T-helper 2 cell treated with Interferon-gamma antibody and Interleukin-4, amounts not matched to agents 100 ng/mL and 5 ng/mL, for 36 hours (primary cell): ENCODE data around the gene DNMBP. TPM values are rescaled to one million over a fixed set of nuclear protein-coding genes. Genes with fewer than 3 reads are reported as not detected.
"Not testable (repeated sequence)": the region's sequence is repeated elsewhere in the genome, so short reads cannot be mapped to it uniquely, and the experiment has no call there.

ENCODE experiments used
- intact Hi-C: fragments of 100-400 bp; cut with micrococcal nuclease; formaldehyde crosslinking; loops from one replicate; pipeline ENCODE4 v1.15.1; 2023
- total RNA-seq: library from RNA; stranded (reverse); gene quantifications from 2 replicates; pipeline ENCODE4 v1.2.3, GENCODE V29; 2022

The DNMBP gene
- total RNA-seq, 1 donor from 2014 or later = 1.7 TPM

DNA sequence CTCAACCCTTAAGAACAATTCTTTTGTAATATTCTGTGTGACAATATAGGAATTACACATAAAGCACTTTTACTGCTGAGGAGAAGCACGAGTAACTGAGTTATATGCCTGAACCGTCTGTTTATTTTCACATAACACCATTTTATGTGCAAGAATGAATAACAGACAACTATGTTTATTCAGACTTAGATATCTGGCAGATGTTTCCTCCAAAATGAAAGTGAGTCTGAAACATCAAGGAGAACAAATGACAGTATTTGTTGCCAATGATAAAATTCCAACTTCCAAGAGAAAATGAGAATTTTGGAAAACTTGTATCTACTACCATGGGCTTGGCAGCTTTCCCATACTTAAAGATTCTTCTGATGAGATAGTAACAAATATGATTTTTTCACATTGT is 51.4 kb downstream of the DNMBP start:
- intact Hi-C loops = no loop called here

DNA sequence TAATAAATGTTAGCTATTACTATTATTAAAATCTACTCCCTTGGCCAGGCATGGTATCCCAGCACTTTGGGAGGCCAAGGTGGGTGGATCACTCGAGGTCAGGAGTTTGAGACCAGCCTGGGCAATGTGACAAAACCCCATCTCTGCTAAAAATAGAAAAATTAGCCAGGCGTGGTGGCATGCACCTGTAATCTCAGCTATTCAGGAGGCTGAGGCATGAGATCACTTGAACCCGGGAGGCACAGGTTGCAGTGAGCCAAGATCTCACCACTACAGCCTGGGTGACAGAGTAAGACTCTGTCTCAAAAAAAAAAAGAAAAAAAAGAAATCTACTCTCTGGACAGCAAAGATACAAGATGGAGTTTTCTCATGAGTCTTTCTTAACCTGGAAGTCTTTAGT is 56.2 kb downstream of the DNMBP start:
- intact Hi-C loops = not testable (repeated sequence)

DNA sequence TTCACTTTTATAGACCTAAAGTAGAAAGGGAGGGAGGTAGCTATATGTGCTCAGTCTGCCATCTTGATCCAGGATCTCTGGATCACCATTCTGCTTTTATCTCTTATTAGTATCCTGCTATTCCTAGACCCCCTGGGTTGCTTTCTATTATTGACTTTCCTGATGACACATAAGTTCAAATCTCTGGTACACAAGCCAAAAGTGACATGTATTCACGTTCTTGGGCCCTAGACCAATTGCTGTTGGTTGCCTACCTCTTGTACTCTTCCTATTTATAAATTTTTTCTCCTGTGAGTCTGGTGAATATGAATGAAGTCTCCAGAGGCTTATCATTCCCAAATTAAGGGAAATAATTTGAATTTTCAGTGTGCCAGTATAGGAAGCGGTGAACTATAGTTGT is 56.9 kb downstream of the DNMBP start:
- intact Hi-C loops = no loop called here

DNA sequence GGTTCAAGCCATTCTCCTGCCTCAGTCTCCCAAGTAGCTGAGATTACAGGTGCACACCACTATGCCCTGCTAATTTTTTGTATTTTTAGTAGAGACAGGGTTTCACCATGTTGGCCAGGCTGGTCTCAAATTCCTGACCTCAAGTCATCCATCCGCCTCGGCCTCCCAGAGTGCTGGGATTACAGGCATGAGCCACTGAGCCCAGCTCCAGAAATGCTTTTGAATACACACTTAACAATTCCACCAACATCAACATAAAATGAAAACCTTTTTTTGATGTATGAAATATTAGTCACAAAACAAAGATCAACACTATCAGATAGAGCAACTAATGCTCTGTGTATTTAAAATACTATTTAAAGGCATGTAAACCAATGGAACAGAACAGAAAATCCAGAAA is 63.7 kb downstream of the DNMBP start:
- intact Hi-C loops = not testable (repeated sequence)

DNA sequence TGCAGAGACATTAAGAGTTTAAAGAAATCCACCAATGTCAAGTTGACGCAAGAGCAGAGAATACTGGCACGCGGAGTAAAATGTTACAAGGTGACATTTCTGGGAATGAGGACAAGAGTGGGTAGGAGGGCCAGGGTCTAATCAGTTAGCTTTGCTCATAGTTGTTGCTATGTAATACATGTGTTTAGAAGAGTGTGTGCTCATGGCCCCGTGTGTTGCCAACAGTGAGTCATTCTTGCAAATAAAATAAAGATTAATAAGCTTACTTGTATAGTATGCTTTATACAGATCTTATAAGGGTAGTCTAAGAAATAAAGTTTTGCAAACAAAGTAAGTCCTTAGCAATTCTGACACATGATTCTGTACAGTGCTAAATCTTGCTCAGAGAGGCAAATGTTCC is 64.5 kb downstream of the DNMBP start:
- intact Hi-C loops = no loop called here

DNA sequence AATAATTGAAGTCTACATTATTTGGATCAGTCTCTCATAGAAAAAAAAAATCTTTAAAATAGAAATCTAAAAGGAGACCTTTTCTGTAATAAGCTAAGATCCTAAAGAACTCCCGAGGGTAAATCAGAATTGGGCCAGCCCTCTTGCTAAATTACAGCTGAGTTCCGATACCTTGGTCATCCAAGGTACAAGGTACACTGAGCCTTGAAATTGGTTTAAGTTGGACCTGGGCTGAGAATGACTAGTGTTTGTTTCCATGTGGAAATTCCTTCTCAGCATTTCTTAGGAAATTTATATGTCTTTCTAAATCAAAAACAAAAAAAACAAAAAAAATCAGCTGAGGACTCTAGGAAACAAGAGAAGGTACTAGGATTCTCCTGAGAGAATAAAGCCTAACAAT is 64.9 kb downstream of the DNMBP start:
- intact Hi-C loops = no loop called here

DNA sequence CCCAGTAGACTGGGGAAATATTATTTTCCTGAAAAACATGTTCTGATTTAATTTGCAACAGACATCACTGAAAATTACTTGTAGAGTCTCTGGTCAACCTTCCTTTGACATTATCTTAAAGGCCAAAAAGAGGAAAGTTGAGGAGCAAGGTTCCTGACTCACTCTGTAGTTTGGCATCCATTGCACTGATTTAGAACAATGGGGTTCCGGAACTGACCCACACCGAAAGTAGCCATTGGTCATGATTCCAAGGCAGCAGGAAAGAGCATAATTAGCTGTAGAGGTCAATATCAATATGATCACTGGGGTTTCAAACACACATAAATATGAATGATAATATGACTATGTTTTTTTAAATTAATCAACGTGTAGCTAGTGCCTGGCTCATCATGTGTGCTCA is 65.8 kb downstream of the DNMBP start:
- intact Hi-C loops = no loop called here

DNA sequence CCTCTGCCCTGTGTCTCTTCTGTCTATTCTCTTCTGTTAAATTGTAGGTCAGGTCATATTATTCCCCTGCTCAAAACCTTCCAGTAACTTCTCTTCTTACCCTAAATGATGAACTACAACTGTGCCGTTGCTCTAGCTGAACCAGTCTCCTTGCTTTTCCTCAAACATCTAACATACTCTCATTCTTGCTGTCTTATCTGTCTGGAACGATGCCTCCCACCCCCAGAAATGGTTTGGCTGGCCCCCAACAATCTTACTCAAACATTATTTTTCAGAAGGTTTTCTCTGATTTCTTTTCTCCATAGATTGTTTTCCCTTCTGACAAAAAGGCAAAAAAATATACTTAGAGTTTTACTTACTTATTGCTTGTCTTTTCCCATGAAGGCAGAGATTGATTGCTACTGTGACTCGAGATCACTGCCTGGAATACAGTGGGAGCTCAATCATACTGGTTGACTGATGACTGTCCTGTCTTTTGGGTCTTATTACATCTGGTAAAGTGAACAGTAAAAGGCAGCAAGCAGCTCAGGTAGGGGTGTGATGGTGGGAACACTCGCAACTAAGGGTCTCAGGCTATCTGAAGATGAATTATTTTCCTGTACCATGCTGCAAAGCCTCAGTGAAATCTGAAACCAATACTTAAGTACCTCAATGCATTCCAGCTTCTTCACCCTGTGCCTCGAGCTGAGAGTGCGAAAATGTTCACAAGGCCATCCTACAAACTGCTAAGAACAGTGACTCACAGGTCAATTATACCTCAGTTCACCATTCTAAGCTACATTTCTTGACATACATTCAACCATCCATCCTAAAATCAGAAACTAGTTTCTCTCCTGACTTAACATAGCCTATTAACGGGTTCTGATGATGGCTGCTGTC is 67.6 kb downstream of the DNMBP start:
- intact Hi-C loops = no loop called here

DNA sequence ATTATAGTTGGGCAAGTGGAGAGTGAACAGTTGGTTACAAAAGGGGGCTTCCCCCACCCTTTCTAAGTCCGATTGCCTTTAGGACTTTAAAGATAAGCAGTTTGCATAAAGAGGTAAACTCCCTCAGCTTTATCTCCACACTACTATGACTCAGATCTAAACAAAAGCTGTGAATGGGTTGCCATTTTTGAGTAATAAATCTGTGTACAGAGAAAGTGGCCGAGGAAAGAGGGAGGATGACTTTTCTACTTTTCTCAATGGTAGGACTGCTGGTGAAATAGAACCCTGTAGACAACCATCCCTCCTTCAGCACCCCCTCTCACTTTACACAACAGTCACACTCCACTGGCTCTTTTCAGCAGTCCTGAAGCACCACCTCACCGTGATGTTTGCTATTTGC is 71.2 kb downstream of the DNMBP start:
- intact Hi-C loops = no loop called here

DNA sequence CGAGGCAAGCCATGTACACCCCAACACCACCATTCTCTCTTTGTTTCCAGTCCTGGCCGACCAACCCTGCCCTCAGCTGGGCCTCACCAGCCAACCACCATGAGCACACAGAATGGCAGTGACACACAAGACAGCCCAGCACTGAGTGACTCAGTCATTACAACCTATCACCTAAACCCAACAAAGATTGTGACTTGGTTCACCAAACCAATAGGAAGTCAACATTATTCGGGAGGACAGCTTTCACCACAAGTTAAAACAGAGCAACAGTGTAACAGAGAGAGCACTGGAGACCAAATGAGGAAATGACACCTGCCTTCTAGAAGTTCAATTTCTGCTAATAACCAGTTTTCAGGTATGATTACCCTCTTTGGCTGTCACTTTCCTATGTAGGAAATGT is 72.1 kb downstream of the DNMBP start:
- intact Hi-C loops = no loop called here

DNA sequence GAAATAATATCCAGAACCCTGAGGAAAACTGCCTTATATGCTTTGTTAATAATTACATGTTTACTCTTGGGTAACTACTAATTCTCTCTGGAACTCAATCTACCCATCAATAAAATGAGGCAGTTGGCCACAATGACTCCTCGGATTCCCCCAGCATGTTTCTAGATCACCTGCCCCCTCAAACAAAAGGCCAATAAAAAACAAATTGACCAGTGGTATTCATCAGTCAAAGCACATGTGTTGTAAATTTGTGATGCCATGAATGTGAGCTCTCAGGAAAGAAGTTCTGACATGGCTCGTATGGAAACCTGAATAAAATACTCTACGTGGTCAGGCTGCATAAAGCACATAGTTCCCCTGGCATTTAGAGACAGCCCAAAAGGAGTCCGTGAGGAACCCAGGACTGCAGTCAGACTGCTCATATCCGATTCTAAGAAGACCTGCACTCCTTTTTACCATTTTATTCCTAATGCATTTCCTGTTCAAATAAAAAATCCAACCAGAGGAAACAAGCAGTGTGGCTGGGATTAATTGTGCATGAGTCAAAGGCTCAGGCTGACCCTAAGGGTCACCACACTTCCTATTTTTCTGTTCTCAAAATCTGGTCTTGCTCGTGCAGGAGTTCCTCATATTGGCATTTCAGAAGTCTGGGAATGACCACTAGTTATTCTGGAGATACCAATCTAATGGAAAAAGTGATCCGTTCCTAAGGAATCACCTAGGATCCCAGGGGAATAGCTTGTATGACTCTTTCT is 77.4 kb downstream of the DNMBP start:
- intact Hi-C loops = not testable (repeated sequence)

DNA sequence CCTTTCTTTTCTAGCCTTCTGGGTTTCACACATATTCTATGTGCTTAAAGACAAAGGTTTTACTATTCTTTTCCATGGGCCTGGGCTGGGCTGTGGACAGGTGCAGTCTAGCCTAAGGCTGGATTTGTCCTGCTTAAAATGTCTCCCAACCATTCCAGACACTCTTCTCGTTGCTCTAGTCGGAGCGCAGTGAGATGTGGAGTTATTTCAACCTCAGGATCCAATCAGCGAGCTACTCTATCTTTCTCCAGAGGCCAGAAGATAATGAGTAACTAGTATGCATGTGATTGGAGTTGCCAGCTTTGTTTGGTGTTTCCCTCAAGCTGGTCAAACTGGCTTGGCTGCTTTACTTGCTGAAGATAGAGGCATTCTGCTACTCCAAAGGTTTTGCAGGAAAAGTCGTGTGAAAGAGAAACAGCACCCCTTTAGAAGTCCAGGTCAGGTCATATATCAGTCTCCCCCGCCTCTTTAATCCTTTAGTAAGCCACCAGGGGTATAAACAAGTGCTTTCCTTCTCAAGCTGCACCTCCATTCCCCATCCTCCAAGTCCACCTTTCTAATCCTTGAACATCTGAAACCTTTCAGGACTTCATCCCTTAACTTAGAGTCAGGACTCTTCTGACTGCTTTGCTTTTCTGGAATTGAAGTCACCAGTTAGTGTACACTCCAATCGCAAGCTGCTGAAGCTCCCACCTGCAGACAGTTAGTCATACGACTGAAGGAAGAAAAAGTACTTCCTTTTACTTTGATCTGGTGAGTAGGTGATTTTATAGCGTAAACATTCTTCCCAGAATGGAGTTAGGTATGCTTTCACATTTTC is 78.8 kb downstream of the DNMBP start:
- intact Hi-C loops = no loop called here

DNA sequence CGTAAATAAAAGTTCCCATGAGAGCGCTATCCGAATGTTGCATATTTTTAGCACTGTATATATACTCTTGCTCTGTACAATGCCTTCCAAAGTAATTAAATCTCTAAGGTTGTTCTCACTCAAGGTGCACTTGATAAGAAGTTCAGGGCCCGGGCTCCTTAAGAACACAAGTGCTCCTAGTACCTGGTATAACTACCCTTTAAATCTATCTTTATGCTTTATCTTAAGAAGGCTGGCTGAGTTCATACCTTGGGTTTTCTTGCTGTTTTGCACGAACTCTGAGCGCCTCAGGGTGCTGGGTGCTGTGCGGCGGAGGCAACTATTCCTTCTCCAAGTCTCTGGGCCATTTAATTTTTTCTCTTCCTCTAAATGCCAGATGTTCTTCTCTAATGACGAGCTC is 80.4 kb downstream of the DNMBP start:
- intact Hi-C loops = no loop called here

DNA sequence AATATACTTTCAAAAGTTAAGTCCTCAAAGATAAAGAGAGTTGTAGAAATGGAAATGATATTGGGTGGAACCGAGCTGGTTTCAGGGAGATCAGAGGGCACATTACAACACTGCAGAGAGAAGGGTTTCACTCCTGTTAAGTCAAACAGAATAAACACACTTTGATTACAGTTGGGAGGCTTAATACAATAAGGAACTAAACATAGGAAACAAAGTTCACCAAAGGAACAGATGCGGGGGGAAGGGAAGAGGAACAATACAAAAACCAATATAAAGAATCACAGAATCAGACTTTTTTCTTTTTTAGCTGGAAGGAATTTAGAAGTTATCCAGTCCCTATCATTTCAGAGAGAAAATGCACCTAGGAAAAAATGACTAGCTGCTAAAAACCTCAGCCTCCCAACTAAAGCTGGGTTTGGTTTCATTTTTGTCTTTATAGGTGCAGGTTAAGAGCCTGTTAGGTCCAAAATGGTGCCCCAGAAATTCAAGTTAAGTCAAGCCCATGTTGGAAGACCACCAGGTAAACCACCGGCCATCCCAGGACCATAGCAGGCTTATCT is 81.9 kb downstream of the DNMBP start:
- intact Hi-C loops = no loop called here

DNA sequence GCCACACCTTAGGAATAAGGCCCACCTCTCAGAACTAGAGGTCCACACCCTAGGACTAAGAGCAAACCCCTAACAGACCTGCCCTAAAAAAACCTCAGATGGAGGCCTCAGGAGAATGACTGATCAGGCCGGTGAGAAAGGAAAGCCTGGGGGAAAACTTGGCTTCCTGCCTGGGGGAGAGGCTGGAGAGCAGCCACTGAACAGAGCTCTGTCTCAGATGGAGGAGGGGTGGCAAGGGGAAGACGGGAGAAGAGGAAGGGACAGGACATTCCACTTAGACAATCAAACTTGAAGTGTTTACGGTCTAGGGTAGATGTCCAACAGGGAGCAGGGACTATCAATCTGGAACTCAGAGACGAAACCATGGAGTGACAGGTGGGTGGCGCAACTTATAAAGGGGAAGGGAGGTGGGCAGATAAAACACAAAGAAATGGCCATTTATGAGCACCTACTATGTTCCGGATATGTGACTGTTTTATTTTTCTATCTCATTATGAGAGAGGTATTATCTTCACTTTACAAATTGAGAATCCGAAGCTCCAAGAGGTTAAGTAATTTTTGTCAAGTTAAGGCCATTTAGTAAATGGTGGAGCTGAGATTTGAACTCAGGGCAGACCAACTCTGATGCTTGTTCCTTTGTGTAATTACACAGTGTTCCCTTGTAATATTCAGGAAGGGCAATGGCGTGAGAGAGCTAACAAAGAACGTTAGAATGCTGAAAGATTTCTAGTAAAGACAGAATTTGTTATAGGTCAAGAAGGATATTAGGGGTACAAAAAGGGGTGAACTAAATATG is 82.6 kb downstream of the DNMBP start:
- intact Hi-C loops = no loop called here

DNA sequence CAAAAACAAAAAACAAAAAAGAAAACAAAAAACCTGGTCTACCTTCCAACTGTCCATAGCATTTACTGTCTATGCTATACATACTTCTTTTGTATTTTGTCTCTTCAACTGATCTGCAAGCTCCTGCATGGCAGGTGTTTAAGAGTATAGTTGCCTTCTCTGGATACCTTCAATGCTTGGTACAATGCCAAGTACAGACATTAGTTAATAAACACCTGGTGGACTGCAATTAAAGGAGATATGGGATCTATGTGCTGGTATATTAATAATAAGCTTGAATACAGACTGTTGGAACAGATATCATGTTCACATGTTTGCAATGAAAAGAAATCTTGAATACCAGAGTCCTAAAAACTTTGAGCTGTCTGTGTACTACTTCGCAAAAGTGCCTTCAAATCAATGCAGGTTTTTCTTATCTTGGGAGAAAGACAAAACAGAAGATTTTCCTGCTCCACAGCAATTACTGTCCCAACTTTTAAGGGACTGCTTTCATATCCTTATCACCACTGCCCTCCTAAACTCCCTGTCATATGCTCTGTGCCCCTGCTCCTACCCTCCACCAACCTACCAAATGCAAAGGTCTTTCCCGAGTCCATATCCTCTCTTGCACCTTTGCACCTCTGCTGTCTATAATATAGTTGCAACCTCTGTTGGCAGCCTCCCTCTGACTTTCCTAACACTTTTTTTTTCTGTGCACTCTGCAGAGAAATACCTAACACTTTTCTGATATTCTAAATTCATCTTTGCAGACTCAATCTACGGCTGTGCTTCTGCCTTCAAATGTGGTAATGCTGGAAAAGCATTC is 85.1 kb downstream of the DNMBP start:
- intact Hi-C loops = no loop called here

DNA sequence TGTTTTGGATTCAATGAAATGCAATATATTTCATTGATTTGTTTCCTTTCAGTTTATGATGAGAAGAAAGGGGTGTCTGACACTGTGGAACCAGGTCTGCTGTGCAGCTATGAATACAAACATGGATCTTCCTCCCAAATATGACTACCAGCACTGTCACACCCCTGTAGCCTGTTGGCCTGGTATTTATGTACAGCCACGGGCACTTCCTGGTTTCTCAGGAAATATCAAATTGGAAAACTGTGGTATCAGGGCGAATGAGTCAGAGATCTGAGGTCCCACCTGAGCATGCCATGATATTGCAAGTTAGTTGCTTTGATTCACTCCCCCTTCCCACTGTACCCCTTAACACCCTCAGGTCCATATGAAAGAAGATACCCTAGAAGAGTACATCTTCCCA is 87.8 kb downstream of the DNMBP start:
- intact Hi-C loops = no loop called here

DNA sequence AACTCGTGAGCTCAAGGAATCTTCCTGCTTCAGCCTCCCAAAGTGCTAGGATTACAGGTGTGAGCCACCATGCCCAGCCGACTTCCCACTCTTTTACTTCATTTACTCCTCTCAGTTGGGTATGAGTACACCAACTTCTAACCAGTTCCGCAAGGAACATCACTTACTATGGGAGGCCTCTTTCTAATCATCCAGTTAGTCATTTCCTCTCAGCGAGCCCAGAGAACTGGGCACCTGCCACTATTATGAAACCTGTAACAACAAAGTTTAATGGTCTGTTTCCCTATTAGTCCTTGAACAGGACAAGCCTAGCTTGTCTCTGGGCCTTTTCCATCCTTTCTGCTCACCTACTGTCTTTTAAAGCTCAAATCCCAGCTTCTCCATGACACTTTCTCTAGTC is 88.8 kb downstream of the DNMBP start:
- intact Hi-C loops = no loop called here

DNA sequence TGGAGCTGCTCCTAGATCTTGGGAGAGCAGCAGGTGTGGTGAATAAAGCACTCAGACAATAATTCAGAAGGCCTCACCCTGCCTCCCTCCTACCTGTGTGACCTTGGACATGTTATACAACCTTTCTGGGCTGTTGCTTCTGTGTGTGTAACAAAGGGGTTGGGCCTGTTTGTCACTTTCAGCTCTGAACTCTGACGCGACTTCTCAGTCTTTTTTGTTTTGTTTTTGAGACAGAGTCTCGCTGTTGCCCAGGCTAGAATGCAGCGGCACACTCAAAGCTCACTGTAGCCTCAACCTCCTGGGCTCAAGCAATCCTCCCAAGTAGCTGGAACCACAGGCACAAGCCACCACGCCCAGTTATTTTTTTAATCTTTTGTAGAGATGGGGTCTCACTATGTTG is 89.3 kb downstream of the DNMBP start:
- intact Hi-C loops = no loop called here
